Stimulated activated CD8-positive, alpha-beta memory T cell treated with anti-CD3 and anti-CD28 coated beads, Interleukin-15, amount 100 ng/mL, for 1 hour (primary cell): ENCODE data around the gene NCBP2.
"Not testable (repeated sequence)": the region's sequence is repeated elsewhere in the genome, so short reads cannot be mapped to it uniquely, and the experiment has no call there.

ENCODE experiments used
- DNase-seq: peaks from one replicate; pipeline ENCODE4 v3.0.0-alpha.2; 2020; ENCODE audit warnings: low read depth

NCBP2 gene

GRCh38 chr3:196968233-196969133 is 26.2 kb upstream of the NCBP2 start, which contains the start of gene PIGZ:
PIGZ (minus strand) TSS chr3:196968833; CDS start chr3:196952031, 16,802 bp downstream.
- no peak for DNase-seq

DNA sequence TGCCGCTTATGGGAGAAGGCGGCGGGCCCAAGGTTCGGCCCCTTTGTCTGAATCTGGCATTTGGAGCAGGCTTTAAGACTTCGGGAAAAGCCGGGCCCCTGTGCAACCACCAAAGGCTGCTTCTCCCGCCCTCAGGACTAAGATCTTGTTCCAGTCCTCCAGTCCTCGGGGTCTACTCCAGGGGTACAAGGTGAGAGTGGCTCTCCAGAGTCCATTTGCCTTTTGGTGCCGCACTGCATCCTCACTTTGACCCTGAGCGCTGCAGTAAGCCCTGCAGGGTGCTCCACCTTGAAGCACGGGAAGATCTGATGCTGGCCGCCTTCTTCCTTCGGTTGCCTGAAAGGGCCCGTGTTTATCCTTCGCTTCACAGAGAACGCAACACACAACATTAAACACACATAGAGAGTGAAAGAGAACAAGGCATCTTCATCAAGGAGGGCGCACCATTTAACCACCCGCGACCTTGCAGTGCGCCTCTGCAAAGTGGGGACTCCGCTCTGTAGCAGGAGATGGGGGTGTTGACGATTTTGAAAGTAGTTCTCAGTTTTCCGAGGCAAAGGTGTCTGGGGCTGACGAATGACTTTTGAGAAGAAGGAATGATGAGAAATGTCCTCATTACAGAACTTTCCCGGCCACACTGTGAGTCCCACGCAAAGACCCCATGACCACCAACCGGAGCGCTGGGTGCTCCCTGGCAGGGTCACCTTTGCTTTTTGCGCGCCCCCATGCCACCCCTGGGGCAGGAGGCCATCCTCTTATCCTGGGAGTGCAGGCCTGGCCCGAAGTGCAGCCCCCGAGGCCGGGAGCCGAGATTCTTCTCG is 25.3 kb upstream of the NCBP2 start:
- no peak for DNase-seq

- DNase-seq: no peak
Observed at GRCh38 chr3:196966526-196967401, 24.4 kb upstream of the NCBP2 start.

DNA sequence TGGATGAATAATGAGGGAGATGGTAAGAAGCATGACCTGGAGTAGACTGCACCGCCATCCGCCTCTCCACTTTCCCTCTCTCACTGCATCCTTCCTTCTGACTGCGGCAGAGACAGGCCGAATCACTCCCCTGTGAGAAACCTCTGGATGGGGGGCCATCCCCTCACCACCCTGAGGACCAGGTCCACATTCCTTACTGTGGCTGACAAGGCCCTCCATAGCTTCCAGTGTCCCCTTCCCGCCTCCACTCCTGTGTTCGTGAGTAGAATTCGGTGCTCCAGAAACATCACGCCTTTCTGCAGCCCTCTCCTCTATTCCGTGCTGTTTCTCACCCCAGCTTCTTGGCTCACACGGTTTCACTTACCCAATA is 23.5 kb upstream of the NCBP2 start:
- no peak for DNase-seq

GRCh38 chr3:196965112-196965803 is 22.9 kb upstream of the NCBP2 start:
- no peak for DNase-seq

GRCh38 chr3:196963631-196963953 is 21.3 kb upstream of the NCBP2 start:
- no peak for DNase-seq

GRCh38 chr3:196962930-196963630 is 20.8 kb upstream of the NCBP2 start:
- no peak for DNase-seq

DNA sequence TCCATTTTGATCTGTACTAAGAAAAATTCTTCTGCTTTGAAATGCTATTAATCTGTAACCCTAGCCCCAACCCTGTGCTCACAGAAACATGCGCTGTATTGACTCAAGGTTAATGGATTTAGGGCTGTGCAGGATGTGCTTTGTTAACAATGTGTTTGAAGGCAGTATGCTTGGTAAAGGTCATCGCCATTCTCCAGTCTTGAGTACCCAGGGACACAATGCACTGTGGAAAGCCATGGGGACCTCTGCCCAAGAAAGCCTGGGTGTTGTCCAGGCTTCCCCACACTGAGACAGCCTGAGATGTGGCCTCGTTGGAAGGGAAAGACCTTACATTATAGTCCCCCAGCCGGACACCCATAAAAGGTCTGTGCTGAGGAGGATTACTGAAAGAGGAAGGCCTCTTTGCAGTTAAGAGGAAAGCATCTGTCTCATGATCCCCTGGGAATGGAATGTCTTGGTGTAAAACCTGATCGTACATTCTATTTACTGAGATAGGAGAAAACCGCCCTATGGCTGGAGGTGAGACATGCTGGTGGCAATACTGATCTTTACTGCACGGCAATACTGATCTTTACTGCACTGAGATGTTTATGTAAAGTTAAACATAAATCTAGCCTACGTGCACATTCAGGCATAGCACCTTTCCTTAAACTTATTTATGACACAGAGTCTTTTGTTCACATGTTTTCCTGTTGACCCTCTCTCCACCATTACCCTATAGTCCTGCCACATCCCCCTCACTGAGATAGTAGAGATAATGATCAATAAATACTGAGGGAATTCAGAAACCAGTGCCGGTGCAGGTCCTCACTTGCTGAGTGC is 20.0 kb upstream of the NCBP2 start:
- no peak for DNase-seq

GRCh38 chr3:196954832-196955231 is 12.5 kb upstream of the NCBP2 start:
- no peak for DNase-seq

DNA sequence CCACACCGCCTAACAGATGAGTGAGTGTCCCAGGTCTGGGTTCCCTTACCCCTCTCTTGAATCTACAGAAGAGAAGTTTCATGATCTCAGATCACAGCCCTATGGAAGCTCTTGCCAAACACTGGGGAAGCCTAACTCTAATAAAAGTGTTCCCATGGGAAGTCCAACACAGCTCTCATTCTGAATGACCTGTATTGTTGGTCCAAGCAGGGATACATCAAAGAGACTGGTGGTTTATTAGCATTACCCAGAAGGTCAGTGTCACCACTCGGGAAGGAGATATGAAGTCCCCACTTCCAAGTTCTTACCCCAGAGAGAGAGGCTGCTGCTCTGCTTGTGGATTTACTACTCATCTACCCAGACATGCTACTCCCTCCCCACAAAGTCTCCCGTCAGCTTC is 9.0 kb upstream of the NCBP2 start:
- DNase-seq: no peak

DNA sequence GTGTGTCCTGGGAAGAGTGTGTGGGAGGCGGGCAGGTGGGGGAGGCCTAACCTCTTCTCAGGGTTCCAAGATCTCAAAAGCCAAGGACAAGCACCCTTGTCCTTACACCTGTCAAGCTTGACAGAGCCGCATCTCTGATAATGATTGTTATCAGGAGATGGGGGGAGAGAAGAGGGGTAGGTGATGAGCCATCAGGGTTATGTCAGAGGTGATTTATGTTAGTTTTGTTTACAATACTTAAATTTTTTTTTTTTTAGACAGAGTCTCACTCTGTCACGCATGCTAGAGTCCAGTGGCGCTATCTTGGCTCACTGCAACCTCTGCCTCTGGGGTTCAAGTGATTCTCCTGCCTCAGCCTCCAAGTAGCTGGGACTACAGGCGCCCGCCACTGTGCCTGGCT is 7.4 kb upstream of the NCBP2 start:
- DNase-seq: no peak

DNA sequence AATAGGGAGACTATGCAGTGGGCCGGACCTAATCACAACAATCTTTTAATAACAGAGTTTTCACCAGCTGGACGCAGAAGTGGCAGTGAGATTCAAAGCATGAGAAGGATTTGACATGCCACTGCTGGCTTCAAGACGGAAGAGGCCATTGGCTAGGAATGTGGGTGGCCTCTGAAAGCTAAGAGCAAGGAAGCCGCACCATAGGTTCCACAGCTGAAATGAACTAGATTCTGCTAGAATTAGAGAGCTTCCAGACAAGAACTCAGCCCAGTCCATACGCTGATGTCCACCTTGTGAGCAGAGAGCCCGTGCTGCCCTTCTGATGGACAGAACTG is 6.9 kb upstream of the NCBP2 start:
- no peak for DNase-seq

- DNase-seq: no peak
Observed at GRCh38 chr3:196948442-196949284, 6.3 kb upstream of the NCBP2 start.

DNA sequence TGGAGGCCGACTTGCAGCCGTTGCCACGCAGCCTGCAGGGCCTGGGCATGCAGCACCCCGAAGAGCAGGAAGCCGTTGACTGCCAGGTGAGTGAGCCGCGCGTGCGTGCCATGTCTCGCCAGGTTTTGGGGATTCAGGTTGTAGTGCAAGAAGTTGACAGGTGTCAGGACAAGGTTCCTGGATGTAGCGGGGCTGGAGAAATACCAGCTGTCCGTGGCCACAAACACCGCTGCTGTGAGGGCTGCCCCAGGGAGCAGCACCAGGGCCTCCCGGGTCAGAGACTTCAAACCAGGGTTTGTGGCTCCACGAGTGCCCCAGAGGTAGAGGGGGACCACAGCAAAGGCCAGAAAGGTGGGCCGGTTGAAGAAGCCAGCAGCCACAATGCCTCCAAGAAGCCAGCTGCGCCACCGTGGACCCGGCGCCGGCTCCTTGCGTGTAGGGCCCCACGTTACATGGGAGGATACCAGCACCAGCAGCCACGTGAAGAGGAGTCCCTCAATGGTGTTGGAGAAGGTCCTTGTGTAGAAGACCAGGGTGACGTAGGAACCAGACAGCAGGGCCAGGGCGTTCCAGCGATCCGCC is 5.6 kb upstream of the NCBP2 start:
- DNase-seq: no peak

DNA sequence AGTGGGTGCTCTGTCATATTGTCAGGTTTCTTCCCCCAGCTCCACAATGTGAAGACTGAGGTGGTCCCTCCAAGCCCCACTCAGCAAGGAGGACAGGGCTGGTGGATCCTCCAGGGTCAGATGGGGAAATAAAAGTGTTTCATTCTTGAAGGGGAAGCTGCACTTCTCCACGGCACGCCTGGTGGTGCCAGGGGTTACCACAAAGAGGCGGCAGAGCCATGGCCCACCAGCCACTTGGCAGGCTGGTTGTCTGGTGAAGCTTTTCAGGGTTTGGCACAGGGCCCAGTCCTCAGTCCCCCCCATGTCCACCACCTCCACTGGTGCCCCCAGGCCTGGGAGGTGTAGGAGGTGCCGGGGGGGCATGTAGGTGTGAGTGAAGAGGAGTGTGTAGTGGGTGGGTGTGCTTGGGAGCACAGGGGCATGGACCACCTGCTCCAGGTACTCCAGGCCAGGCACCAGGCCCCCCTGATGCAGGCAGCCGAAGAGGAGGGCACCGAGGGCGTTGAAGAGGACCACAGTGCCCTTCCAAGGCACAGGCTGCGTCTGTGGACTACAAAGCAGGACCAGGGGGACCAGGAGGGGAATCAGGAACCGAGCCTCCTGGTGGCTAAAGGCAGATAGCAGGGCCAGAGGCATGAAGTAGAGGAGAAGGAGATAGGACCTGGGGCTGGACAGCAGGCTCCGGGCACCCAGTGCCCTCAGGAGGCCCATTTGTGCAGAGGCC is 5.0 kb upstream of the NCBP2 start:
- DNase-seq: no peak

DNA sequence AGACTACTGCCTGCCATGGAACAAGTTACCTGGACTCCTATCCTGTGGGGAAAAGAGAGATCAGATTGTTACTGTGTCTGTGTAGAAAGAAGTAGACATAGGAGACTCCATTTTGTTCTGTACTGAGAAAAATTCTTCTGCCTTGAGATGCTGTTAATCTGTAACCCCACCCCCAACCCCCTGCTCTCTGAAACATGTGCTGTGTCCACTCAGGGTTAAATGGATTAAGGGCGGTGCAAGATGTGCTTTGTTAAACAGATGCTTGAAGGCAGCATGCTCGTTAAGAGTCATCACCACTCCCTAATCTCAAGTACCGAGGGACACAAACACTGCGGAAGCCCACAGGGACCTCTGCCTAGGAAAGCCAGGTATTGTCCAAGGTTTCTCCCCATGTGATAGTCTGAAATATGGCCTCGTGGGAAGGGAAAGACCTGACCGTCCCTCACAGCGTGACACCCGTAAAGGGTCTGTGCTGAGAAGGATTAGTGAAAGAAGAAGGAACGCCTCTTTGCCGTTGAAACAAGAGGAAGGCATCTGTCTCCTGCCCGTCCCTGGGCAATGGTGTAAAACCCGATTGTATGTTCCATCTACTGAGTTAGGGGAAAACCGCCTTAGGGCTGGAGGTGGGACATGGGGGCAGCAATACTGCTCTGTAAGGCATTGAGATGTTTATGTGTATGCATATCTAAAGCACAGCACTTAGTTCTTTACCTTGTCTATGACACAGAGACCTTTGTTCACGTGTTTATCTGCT is 1.9 kb upstream of the NCBP2 start:
- DNase-seq: not testable (repeated sequence)

GRCh38 chr3:196942915-196943277 is 568 bp upstream of the NCBP2 start:
- no peak for DNase-seq
